Activated naive CD8-positive, alpha-beta T cell treated with anti-CD3 and anti-CD28 coated beads, Interleukin-2, amount 50 U/mL, for 24 hours (primary cell): ENCODE results near the gene SHC4.
"Not testable (repeated sequence)": the region's sequence is repeated elsewhere in the genome, so short reads cannot be mapped to it uniquely, and the experiment has no call there.

ENCODE experiments used
- ATAC-seq: fragments of 150-1000 bp; cut with Tn5 transposase; one replicate; pipeline ENCODE4 v1.10.0; 2021
- DNase-seq: peaks from one replicate; pipeline ENCODE4 v3.0.0; 2021
- H3K27ac Mint-ChIP-seq: one replicate; pipeline ENCODE4 v1.8.0; 2021; ENCODE audit warnings: mild to moderate bottlenecking, mixed read lengths
- H3K27me3 Mint-ChIP-seq: one replicate; pipeline ENCODE4 v1.8.0; 2021; ENCODE audit warnings: mixed read lengths
- H3K36me3 Mint-ChIP-seq: one replicate; pipeline ENCODE4 v1.8.0; 2021; ENCODE audit warnings: low read depth, mixed read lengths
- H3K4me1 Mint-ChIP-seq: one replicate; pipeline ENCODE4 v1.8.0; 2021; ENCODE audit warnings: mixed read lengths
- H3K4me3 Mint-ChIP-seq: one replicate; pipeline ENCODE4 v1.8.0; 2021; ENCODE audit warnings: mild to moderate bottlenecking, moderate library complexity, mixed read lengths
- H3K9me3 Mint-ChIP-seq: one replicate; pipeline ENCODE4 v1.8.0; 2021; ENCODE audit warnings: mixed read lengths

SHC4 gene

GRCh38 chr15:48924528-48925393 is 39.0 kb downstream of the SHC4 start:
- DNase-seq (no peak), ATAC-seq (no peak)
- Mint-ChIP-seq H3K36me3 (peaks cover 34% of the 10 kb centered on the region), H3K4me3 (no peak overlapping the region), H3K4me1 (peaks cover 58% of the 10 kb centered on the region), H3K9me3 (peaks cover 23% of the 10 kb centered on the region), H3K27ac (peak overlapping the region; percentile 91), H3K27me3 (peaks cover 11% of the 10 kb centered on the region)

DNA sequence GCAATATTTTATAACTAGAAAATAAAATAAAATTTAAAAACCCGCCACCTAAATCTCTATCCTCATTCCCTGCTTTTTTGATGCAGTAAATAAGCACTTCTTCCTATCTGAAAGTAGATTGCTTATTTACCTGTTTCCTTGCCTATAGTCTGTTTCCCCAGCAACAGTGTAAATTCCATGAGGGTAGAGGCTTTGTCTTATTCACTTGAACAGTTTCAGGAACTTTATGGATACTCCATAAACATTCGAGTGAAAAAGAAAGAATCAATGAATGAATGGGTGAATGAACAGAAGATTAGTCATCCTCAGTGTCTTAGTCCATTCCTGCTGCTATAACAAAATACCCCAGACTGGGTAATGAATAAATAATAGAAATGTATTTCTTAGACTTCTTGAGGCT is 41.7 kb downstream of the SHC4 start:
- Mint-ChIP-seq H3K9me3 (peaks cover 18% of the 10 kb centered on the region), H3K4me1 (peaks cover 48% of the 10 kb centered on the region), H3K27ac (no peak overlapping the region), H3K27me3 (peaks cover 20% of the 10 kb centered on the region), H3K36me3 (peaks cover 29% of the 10 kb centered on the region), H3K4me3 (no peak overlapping the region)
- no peak for ATAC-seq
- DNase-seq: no peak

GRCh38 chr15:48916721-48917120 is 47.0 kb downstream of the SHC4 start:
- no peak overlapping the region for H3K4me3 Mint-ChIP-seq
- H3K27me3 Mint-ChIP-seq: peaks cover 30% of the 10 kb centered on the region
- no peak overlapping the region for H3K27ac Mint-ChIP-seq

GRCh38 chr15:48915861-48916260 is 47.9 kb downstream of the SHC4 start:
- Mint-ChIP-seq H3K36me3 (peaks cover 6% of the 10 kb centered on the region), H3K27ac (no peak overlapping the region), H3K9me3 (peaks cover 12% of the 10 kb centered on the region), H3K27me3 (peaks cover 32% of the 10 kb centered on the region), H3K4me1 (peaks cover 23% of the 10 kb centered on the region), H3K4me3 (no peak overlapping the region)
- ATAC-seq (no peak), DNase-seq (no peak)

More at GRCh38 chr15:48916721-48917120, 47.0 kb downstream of the SHC4 start:
- peaks cover 10% of the 10 kb centered on the region for H3K9me3 Mint-ChIP-seq
- peaks cover 8% of the 10 kb centered on the region for H3K36me3 Mint-ChIP-seq
- peaks cover 23% of the 10 kb centered on the region for H3K4me1 Mint-ChIP-seq
- ATAC-seq: no peak
- DNase-seq: no peak

DNA sequence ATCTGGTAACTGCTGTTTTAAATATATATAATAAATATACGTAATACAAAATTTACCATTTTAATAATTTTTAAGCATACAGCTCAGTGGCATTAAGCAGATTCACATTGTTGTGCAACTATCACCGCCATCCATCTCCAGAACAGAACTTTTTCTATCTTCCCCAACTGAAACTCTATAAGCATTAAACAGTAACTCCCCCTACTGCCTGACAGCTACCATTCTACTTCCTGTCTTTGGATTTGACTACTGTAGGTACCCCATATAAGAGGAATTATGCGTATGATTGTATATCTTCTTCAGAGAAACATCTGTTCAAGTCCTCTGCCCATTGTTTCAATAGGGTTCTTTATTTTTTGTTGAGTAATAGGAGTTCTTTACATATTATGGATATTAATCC is 49.0 kb downstream of the SHC4 start:
- Mint-ChIP-seq H3K4me3 (no peak overlapping the region), H3K9me3 (peaks cover 12% of the 10 kb centered on the region), H3K27me3 (peaks cover 33% of the 10 kb centered on the region), H3K36me3 (peaks cover 7% of the 10 kb centered on the region), H3K27ac (no peak overlapping the region), H3K4me1 (peaks cover 23% of the 10 kb centered on the region)
- ATAC-seq (no peak), DNase-seq (no peak)

- H3K36me3 Mint-ChIP-seq: peaks cover 2% of the 10 kb centered on the region
Observed at GRCh38 chr15:48913141-48913540, 50.6 kb downstream of the SHC4 start.

DNA sequence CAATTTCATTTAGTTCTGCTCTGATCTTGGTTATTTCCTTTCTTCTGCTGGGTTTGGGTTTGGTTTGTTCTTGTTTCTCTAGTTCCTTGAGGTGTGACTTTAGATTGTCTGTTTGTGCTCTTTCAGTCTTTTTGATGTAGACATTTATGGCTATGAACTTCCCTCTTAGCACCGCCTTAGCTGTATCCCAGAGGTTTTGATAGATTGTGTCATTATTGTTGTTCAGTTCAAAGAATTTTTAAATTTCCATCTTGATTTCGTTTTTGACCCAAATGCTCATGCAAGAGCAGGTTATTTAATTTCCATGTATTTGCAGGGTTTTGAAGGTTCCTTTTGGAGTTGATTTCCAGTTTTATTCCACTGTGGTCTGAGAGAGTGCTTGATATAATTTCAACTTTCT is 53.2 kb downstream of the SHC4 start:
- not testable (repeated sequence) for H3K36me3 Mint-ChIP-seq, DNase-seq, H3K4me3 Mint-ChIP-seq, ATAC-seq, H3K27ac Mint-ChIP-seq
- peaks cover 20% of the 10 kb centered on the region for H3K9me3 Mint-ChIP-seq
- peaks cover 22% of the 10 kb centered on the region for H3K27me3 Mint-ChIP-seq
- H3K4me1 Mint-ChIP-seq: peaks cover 16% of the 10 kb centered on the region

More at GRCh38 chr15:48913141-48913540, 50.6 kb downstream of the SHC4 start:
- no peak for DNase-seq
- no peak overlapping the region for H3K4me3 Mint-ChIP-seq
- peaks cover 28% of the 10 kb centered on the region for H3K27me3 Mint-ChIP-seq
- ATAC-seq: no peak
- peaks cover 14% of the 10 kb centered on the region for H3K4me1 Mint-ChIP-seq
- peaks cover 18% of the 10 kb centered on the region for H3K9me3 Mint-ChIP-seq
- no peak overlapping the region for H3K27ac Mint-ChIP-seq

DNA sequence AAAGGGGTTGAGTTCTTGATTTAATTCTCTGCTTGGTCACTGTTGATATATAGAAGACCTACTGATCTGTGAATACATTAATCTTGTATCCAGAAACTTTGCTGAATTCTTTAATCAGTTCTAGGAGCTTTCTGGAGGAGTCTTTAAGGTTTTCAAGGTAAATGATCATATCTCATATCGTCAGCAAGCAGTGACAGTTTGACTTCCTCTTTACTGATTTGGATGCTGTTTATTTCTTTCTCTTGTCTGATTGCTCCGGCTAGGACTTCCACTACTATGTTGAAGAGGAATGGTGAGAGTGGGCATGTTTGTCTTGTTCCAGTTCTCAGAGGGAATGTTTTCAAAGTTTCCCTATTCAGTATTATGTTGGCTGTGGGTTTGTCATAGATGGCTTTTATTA is 54.4 kb downstream of the SHC4 start:
- not testable (repeated sequence) for H3K36me3 Mint-ChIP-seq, H3K27ac Mint-ChIP-seq, DNase-seq, ATAC-seq, H3K4me3 Mint-ChIP-seq
- Mint-ChIP-seq H3K27me3 (peaks cover 20% of the 10 kb centered on the region), H3K4me1 (peaks cover 24% of the 10 kb centered on the region), H3K9me3 (peaks cover 20% of the 10 kb centered on the region)

DNA sequence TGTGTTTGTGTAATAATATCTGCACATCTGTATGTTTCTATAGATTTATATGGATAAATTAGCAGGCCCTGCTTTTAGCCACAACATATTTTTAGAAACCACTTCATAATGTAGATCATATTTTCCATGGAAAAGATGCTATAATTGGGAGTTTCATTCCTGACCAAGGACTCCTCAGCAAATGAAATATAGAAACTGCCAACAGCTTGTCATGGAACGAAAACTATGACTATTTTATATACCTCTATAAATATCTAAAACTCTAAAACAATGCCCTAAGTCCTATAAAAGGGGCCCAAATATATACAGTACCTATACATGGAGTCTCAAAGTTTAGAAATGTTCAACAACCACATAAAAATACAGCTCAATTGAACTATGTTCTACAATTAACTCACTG is 57.9 kb downstream of the SHC4 start:
- Mint-ChIP-seq H3K27ac (peak overlapping the region; percentile 90), H3K9me3 (peaks cover 11% of the 10 kb centered on the region), H3K4me1 (peaks cover 28% of the 10 kb centered on the region), H3K27me3 (peaks cover 6% of the 10 kb centered on the region), H3K36me3 (peaks cover 7% of the 10 kb centered on the region), H3K4me3 (no peak overlapping the region)
- peak; percentile 80 for ATAC-seq
- no peak for DNase-seq

DNA sequence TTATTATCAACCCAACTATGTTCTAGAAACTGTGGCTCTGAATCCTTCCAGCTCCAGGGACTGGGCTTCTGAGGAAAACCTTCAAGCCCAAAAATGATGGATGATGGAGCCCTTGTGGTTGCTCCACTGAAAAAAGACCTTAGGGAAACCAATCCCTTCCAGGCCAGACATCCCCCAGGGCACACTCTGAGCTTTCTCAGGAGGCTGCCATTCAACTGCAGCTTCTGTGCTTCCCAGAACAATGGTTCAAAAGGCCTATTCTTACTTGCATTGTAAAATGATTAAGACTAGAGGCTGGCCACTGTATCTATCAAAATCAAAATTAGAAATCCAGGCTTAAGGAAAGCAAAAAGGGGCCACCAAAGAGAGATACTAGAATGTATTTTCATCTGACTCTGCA is 58.5 kb downstream of the SHC4 start:
- peaks cover 28% of the 10 kb centered on the region for H3K4me1 Mint-ChIP-seq
- H3K9me3 Mint-ChIP-seq: peaks cover 11% of the 10 kb centered on the region
- H3K27ac Mint-ChIP-seq: peak overlapping the region; percentile 90
- ATAC-seq: no peak
- peaks cover 3% of the 10 kb centered on the region for H3K27me3 Mint-ChIP-seq
- H3K4me3 Mint-ChIP-seq: no peak overlapping the region
- no peak for DNase-seq
- peaks cover 6% of the 10 kb centered on the region for H3K36me3 Mint-ChIP-seq

- ATAC-seq (no peak), DNase-seq (no peak)
- Mint-ChIP-seq H3K4me1 (peaks cover 28% of the 10 kb centered on the region), H3K27ac (peak overlapping the region; percentile 90), H3K36me3 (peaks cover 6% of the 10 kb centered on the region), H3K4me3 (no peak overlapping the region), H3K9me3 (peaks cover 11% of the 10 kb centered on the region), H3K27me3 (peaks cover 2% of the 10 kb centered on the region)
Observed at GRCh38 chr15:48904758-48905157, 59.0 kb downstream of the SHC4 start.

DNA sequence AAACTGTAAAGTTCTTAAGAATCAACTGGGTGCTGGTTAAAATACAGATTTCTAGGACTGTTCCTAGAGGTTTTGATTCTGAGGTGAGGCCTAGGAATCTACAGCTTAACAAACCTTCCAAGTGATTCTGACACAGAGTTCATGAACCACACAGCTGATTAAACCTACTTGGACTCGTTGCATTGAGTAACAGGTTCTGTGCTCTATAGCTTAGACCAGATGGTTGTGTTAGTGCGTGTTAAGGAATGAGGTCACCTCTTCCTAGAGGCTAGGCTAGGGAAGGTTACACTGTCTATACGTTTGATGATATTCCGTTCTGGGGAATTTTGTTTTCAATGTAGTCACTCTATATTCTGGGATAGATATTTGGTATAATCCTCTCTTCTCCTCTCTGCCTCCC is 63.9 kb downstream of the SHC4 start:
- H3K27ac Mint-ChIP-seq: no peak overlapping the region
- no peaks in the 10 kb centered on the region for H3K9me3 Mint-ChIP-seq
- DNase-seq (no peak), ATAC-seq (no peak)
- peaks cover 28% of the 10 kb centered on the region for H3K4me1 Mint-ChIP-seq
- H3K27me3 Mint-ChIP-seq: peaks cover 19% of the 10 kb centered on the region
- H3K4me3 Mint-ChIP-seq: no peak overlapping the region
- H3K36me3 Mint-ChIP-seq: peaks cover 3% of the 10 kb centered on the region

DNA sequence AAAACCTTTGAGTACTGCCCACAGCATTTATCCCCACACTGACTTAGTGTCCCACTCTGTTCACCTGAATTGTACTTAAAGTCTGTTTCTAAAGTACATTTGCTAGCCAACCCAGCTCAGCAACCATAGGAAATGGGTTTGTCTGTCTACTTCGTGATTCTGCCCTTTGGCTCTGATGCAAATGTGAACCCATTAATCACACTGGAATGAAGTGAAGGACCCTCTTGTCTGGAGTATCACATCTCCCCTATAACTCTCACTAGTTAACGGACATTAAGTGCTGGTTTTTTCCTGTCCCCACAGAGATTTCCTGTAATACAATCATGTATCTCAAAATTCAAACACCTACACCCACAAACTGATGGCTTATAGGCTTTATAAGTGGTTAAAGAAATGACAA is 65.3 kb downstream of the SHC4 start:
- peaks cover 24% of the 10 kb centered on the region for H3K27me3 Mint-ChIP-seq
- H3K4me3 Mint-ChIP-seq: no peak overlapping the region
- H3K36me3 Mint-ChIP-seq: peaks cover 3% of the 10 kb centered on the region

GRCh38 chr15:48898032-48898431 is 65.7 kb downstream of the SHC4 start:
- peaks cover 3% of the 10 kb centered on the region for H3K36me3 Mint-ChIP-seq
- peaks cover 24% of the 10 kb centered on the region for H3K27me3 Mint-ChIP-seq
- H3K9me3 Mint-ChIP-seq: no peaks in the 10 kb centered on the region
- H3K4me1 Mint-ChIP-seq: peaks cover 27% of the 10 kb centered on the region
- ATAC-seq (peak; percentile 44), DNase-seq (no peak)
- H3K27ac Mint-ChIP-seq: peak overlapping the region; percentile 48
- no peak overlapping the region for H3K4me3 Mint-ChIP-seq

More for the DNA sequence above, 65.3 kb downstream of the SHC4 start:
- no peaks in the 10 kb centered on the region for H3K9me3 Mint-ChIP-seq
- DNase-seq: no peak
- H3K27ac Mint-ChIP-seq: peak overlapping the region; percentile 48
- no peak for ATAC-seq
- H3K4me1 Mint-ChIP-seq: peaks cover 27% of the 10 kb centered on the region
